ENCODE measurements around the gene PTPN3.

- TF ChIP-seq EP300 (IDR thresholded peaks at IDR 0.05; ENCODE audit: borderline replicate concordance) (no peak), YY1 (IDR thresholded peaks at IDR 0.05; ENCODE audit: low read depth) (no peak), CEBPB (IDR thresholded peaks at IDR 0.05) (no peak), CREB1 (IDR thresholded peaks at IDR 0.05; ENCODE audit: low read depth) (no peak), TAF1 (IDR thresholded peaks at IDR 0.05; ENCODE audit: low read depth) (no peak), RAD21 (IDR thresholded peaks at IDR 0.05; ENCODE audit: low read depth) (no peak), TCF12 (IDR thresholded peaks at IDR 0.05; ENCODE audit: low read depth) (no peak), MAX (IDR thresholded peaks at IDR 0.05) (no peak), EGR1 (IDR thresholded peaks at IDR 0.05) (no peak), FOXM1 (IDR thresholded peaks at IDR 0.05; ENCODE audit: borderline replicate concordance, low read depth) (no peak)
- TF ChIP-seq, protein P1, sequence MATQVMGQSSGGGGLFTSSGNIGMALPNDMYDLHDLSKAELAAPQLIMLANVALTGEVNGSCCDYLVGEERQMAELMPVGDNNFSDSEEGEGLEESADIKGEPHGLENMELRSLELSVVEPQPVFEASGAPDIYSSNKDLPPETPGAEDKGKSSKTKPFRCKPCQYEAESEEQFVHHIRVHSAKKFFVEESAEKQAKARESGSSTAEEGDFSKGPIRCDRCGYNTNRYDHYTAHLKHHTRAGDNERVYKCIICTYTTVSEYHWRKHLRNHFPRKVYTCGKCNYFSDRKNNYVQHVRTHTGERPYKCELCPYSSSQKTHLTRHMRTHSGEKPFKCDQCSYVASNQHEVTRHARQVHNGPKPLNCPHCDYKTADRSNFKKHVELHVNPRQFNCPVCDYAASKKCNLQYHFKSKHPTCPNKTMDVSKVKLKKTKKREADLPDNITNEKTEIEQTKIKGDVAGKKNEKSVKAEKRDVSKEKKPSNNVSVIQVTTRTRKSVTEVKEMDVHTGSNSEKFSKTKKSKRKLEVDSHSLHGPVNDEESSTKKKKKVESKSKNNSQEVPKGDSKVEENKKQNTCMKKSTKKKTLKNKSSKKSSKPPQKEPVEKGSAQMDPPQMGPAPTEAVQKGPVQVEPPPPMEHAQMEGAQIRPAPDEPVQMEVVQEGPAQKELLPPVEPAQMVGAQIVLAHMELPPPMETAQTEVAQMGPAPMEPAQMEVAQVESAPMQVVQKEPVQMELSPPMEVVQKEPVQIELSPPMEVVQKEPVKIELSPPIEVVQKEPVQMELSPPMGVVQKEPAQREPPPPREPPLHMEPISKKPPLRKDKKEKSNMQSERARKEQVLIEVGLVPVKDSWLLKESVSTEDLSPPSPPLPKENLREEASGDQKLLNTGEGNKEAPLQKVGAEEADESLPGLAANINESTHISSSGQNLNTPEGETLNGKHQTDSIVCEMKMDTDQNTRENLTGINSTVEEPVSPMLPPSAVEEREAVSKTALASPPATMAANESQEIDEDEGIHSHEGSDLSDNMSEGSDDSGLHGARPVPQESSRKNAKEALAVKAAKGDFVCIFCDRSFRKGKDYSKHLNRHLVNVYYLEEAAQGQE (IDR thresholded peaks at IDR 0.05; ENCODE audit: low read depth): no peak
- TF ChIP-seq, protein P2, sequence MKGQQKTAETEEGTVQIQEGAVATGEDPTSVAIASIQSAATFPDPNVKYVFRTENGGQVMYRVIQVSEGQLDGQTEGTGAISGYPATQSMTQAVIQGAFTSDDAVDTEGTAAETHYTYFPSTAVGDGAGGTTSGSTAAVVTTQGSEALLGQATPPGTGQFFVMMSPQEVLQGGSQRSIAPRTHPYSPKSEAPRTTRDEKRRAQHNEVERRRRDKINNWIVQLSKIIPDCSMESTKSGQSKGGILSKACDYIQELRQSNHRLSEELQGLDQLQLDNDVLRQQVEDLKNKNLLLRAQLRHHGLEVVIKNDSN (IDR thresholded peaks at IDR 0.05): no peak
These were observed 23.2 kb downstream of the PTPN3 start for GRCh38 chr9:109474944-109475343.
